ENCODE measurements around the gene SPP2.

The SPP2 gene

DNA sequence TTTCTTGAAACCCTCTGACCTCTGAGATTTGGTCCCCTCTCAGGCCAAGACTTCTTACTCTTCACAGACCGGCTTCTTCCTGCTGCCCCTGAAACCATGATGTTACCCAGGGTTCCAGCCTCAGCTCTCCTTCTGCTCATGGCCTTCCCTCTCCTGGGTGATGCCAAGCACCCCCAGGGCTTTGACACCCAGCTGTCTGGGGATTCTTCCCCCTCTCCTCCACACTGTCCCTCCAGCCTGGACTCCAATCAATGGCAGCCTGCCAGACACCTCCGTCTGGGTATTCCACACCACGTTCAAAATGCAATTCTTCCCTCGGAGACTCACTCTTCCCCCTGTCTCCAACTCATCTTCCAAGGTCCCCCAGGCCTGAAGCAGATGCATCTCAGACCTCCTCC lies 25.0 kb downstream of the SPP2 start:
- no peak for DNase-seq (ENCODE audit: extremely low read depth, low read depth)
- TF ChIP-seq, protein P1, sequence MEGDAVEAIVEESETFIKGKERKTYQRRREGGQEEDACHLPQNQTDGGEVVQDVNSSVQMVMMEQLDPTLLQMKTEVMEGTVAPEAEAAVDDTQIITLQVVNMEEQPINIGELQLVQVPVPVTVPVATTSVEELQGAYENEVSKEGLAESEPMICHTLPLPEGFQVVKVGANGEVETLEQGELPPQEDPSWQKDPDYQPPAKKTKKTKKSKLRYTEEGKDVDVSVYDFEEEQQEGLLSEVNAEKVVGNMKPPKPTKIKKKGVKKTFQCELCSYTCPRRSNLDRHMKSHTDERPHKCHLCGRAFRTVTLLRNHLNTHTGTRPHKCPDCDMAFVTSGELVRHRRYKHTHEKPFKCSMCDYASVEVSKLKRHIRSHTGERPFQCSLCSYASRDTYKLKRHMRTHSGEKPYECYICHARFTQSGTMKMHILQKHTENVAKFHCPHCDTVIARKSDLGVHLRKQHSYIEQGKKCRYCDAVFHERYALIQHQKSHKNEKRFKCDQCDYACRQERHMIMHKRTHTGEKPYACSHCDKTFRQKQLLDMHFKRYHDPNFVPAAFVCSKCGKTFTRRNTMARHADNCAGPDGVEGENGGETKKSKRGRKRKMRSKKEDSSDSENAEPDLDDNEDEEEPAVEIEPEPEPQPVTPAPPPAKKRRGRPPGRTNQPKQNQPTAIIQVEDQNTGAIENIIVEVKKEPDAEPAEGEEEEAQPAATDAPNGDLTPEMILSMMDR (IDR thresholded peaks at IDR 0.05; ENCODE audit: low read depth, low read length), result no peak

DNA sequence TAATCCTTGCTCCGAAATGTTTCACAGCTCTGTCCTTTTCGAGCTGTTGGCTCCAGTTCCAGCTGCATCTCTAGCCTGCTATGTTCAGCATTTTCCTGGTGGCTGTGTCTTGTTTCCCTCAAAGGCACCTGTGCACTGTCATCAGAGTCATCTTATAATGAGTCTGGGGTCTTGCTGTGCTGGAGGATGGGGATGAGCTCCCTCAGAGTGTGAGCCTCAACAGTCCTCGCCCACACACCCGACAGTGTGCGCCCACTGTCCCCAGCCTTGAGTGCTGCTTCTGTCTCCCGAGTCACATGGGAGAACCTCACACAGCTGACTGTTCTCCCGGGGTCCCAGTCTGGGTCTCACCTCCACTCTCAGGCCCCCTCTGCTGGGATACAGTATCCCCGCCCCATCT lies 25.4 kb downstream of the SPP2 start:
- TF ChIP-seq, protein P1 (IDR thresholded peaks at IDR 0.05; ENCODE audit: low read depth, low read length), result no peak

DNA sequence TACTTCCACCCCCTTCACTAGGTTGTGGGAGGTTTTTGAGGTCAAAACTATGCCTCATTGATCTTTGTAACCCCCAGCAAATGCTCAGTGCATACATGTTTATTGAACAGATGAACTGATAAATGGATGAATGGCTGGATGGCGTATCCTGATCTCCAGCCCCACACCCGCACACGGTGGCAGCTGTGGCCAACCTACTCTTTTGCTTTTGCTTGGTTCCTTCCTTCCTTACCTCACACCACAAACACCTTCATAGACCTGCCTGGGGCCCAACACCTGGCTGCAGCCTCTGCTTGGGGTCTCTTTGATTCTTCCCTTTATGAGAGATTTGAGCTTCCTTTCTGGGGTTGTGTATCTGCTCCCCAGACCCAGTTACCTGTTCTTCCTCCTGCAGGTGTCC lies 25.9 kb downstream of the SPP2 start:
- TF ChIP-seq, protein P1 (IDR thresholded peaks at IDR 0.05; ENCODE audit: low read depth, low read length), result no peak

More for the DNA sequence above, 25.4 kb downstream of the SPP2 start:
- no peak for DNase-seq (ENCODE audit: extremely low read depth, low read depth)

DNA sequence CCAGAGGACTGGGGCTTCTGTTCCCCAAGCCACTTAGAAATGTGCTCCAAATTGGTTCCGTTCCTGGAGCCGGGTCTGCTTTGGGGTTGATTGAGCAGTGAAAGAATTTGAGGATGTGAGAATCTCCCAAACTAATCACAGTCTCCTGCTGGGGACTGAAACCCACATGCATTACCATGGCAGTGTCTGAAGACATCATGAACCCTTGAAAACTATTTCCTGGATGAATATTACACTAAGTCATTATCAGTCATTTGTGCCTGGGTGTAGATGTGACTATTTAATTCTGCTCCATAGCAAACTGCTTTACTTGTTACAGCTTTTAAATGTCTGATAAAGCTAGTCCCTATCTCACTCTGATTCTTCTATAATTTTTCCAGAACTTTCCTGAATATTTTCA lies 27.6 kb downstream of the SPP2 start:
- TF ChIP-seq, protein P1 (IDR thresholded peaks at IDR 0.05; ENCODE audit: low read depth, low read length), result no peak
- no peak for DNase-seq (ENCODE audit: extremely low read depth, low read depth)

More for the DNA sequence above, 25.9 kb downstream of the SPP2 start:
- no peak for DNase-seq (ENCODE audit: extremely low read depth, low read depth)

DNA sequence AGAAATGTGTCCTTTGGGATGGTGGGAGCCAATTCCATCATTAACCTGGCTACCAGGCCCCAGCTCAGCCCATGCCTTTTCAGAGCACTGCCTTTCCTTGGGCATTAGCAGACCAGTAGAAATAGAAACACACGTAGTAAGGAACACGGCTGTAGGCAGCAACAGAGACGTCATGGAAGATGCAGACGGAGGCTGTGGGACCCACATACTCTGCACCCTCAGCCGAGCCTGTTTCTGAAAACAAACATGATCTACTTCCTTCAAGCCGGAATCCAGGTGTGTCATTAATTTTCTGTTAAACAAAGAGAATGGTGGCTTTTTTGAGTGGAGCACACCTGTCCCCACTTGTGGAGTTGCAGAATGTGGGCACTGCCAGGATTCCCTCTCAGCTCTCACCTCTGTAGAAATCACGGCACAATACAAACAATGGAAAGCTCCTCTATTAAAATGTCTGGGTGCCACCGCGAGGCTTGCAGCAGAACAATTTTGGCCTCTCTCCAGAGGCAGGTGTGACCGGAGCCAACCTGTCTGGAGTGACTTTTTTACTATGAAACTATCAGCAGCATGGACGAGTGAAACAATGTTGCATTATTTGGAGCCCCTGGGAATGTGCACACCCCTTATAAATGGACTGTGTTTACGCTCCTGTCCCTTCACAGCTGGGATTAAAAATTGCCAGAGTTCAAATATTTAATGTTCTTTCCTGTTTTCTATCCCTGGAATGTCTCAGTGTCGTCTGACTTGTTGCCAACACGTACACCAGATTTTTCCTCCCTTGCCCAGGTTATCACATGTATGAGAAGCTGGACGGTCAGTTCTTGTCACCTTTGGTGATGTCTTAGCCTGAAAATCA lies 31.7 kb downstream of the SPP2 start:
- DNase-seq (ENCODE audit: extremely low read depth, low read depth), result no peak
- TF ChIP-seq, protein P1 (IDR thresholded peaks at IDR 0.05; ENCODE audit: low read depth, low read length), result no peak

DNA sequence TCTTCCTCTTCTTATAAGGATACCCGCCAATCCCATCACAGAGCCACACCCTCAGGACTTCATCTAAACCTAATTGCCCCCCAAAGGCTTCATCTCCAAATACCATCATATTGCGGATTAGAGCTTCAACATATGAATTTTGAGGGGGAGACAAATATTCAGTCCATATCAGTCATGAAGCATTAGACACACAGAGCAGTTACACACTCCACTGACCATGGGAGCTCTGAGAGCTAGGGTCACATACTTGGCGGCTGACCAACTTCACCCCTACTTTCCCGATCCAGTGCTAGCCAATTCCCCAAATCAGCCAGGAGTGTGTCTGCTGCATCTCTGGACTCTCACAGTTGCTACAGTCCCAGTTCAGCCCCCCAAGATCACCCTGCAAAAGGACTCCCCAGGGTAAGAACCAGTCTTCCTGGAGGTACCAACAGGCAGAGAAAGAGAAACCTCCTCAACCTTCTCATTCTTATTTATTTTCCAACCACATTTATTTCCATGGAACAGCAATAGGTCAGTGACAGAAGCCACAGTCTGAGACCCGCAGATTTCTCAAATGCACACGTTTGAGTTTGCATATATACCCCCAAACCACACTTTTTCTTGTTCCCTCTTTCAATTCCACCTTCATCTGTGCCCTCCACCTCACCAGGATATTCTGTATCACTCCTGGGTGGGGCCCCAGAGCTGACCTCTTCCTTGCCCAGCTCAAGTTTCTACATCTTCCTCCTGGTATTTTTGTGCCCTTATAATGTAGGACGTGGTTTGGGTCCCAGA lies 33.3 kb downstream of the SPP2 start:
- TF ChIP-seq, protein P1 (IDR thresholded peaks at IDR 0.05; ENCODE audit: low read depth, low read length), result no peak
- DNase-seq (ENCODE audit: extremely low read depth, low read depth), result no peak

DNA sequence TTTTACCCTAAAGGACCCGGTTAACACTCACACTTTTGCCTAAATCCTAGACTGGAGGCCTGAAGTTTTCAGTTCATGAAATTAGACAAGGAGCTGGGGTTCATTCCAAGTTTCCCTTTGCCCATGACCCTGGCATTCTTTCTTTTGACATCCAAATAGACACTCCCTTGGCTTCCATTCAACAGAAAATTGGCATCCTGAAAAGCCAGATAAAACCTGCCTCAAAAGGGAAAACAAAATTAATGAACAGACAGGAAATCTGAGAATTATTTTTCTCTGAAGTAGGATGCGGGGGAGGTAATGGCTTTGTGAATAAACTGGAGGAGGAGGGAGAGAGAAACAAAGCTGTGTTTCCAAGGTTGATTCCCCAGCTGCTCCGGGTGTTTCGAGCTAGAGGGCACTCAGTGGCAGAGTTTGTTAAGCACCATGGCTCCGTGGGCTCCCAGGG lies 41.0 kb downstream of the SPP2 start:
- DNase-seq (ENCODE audit: extremely low read depth, low read depth), result no peak
- TF ChIP-seq, protein P1 (IDR thresholded peaks at IDR 0.05; ENCODE audit: low read depth, low read length), result no peak
